Uterus (tissue), 4 donors: Measurements from ENCODE around the gene CACNA1C. TPM values are rescaled to one million over a fixed set of nuclear protein-coding genes. Genes with fewer than 3 reads are reported as not detected.

Experiments
- DNase-seq, 2 donors: peaks; one replicate each; pipeline ENCODE4 v3.0.0-alpha.2; 2019 to 2020
- H3K27ac ChIP-seq, 2 donors: fragments of 200-600 bp; sonication (generic); 1 replicate in 1 of 2; 2 replicates in 1 of 2; pipeline ENCODE4 v1.5.1; 2016 to 2018
- H3K27me3 ChIP-seq, 2 donors: fragments of 200-600 bp; sonication (generic); one replicate each; pipeline ENCODE4 v1.5.1; 2018 to 2019; ENCODE audit warnings: control low read depth in 1 of 2
- H3K36me3 ChIP-seq, 2 donors: fragments of 200-600 bp; sonication (generic); one replicate each; pipeline ENCODE4 v1.5.1; 2019; ENCODE audit warnings: control low read depth in 1 of 2
- H3K4me1 ChIP-seq, 2 donors: fragments of 200-600 bp; sonication (generic); one replicate each; pipeline ENCODE4 v1.5.1; 2018 to 2019; ENCODE audit warnings: control low read depth in 1 of 2
- H3K4me3 ChIP-seq, 2 donors: fragments of 200-600 bp; sonication (generic); 1 replicate in 1 of 2; 2 replicates in 1 of 2; pipeline ENCODE4 v1.5.1; 2018 to 2019; ENCODE audit warnings: mild to moderate bottlenecking in 1 of 2
- H3K9me3 ChIP-seq, 2 donors: fragments of 200-600 bp; sonication (generic); one replicate each; pipeline ENCODE4 v1.5.1; 2019; ENCODE audit warnings: control low read depth in 1 of 2
- POLR2A ChIP-seq, 2 donors: fragments of 450-650 bp; IDR thresholded peaks; one replicate each; pipeline ENCODE4 v1.6.1; 2016; ENCODE audit warnings: antibody characterized with exemption in 2 of 2, mild to moderate bottlenecking in 1 of 2, moderate library complexity in 1 of 2
- intact Hi-C: fragments of 100-400 bp; cut with DNase I; formaldehyde crosslinking; loops from one replicate; pipeline ENCODE4 v1.15.1; 2023; ENCODE audit warnings: low total_unique reads
- total RNA-seq, 4 donors: library from RNA; depleted of rRNA in 3 of 4; stranded (reverse); fragments of >200 nt in 3 of 4; gene quantifications; one replicate each; pipeline versions ENCODE4 v1.1.0 to v1.2.4, GENCODE V29; 2014 to 2023
- TF ChIP-seq, protein P1 (sequence below), 4 experiments: fragments of 200-600 bp in 2 of 4; fragments of 450-650 bp in 2 of 4; sonication (generic) in 2 of 4; IDR thresholded peaks; one replicate each; pipeline ENCODE4 v1.5.1; 2016 to 2019; ENCODE audit warnings: antibody characterized with exemption in 4 of 4, mild to moderate bottlenecking in 2 of 4, moderate library complexity in 1 of 4
- donor health status: DM: yes; HTN: yes; CAD: no.

Gene CACNA1C
- total RNA-seq, 4 donors from 2014 or later: 15.9 to 121 (median 32.1) TPM

DNA sequence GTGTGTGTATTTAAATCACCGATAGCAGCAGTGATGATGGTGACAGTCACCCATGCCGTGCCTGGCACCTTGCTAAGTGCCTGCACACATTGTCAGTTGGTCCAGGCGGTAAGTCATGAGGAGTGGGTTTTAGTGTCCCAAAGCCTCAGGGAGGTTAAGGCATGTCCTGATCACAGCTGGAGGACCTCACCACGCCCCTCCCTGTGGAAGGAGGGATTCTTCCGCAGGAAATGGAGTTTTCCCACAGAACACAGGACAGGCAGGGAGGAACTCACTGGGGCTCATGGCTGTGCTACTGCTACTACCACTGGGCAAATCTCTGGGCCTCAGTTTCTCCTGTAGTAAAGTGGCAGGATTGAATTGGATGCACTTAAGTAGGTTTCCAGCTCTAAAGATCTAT, 142.3 kb downstream of the CACNA1C start:
- Histone ChIP-seq H3K27me3 (no peaks in the 10 kb centered on the region), H3K4me3 (no peak overlapping the region), H3K27ac (peak overlapping the region in 1 of 2 donors; percentile 67), H3K36me3 (no peaks in the 10 kb centered on the region), H3K4me1 (peaks cover 0 to 4% of the 10 kb centered on the region in 2 donors), H3K9me3 (no peaks in the 10 kb centered on the region)
- intact Hi-C loops: no loop called here
- DNase-seq: no peak
- no peak for TF ChIP-seq POLR2A (IDR thresholded peaks at IDR 0.05)
- TF ChIP-seq, protein P1, sequence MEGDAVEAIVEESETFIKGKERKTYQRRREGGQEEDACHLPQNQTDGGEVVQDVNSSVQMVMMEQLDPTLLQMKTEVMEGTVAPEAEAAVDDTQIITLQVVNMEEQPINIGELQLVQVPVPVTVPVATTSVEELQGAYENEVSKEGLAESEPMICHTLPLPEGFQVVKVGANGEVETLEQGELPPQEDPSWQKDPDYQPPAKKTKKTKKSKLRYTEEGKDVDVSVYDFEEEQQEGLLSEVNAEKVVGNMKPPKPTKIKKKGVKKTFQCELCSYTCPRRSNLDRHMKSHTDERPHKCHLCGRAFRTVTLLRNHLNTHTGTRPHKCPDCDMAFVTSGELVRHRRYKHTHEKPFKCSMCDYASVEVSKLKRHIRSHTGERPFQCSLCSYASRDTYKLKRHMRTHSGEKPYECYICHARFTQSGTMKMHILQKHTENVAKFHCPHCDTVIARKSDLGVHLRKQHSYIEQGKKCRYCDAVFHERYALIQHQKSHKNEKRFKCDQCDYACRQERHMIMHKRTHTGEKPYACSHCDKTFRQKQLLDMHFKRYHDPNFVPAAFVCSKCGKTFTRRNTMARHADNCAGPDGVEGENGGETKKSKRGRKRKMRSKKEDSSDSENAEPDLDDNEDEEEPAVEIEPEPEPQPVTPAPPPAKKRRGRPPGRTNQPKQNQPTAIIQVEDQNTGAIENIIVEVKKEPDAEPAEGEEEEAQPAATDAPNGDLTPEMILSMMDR (IDR thresholded peaks at IDR 0.05): no peak

DNA sequence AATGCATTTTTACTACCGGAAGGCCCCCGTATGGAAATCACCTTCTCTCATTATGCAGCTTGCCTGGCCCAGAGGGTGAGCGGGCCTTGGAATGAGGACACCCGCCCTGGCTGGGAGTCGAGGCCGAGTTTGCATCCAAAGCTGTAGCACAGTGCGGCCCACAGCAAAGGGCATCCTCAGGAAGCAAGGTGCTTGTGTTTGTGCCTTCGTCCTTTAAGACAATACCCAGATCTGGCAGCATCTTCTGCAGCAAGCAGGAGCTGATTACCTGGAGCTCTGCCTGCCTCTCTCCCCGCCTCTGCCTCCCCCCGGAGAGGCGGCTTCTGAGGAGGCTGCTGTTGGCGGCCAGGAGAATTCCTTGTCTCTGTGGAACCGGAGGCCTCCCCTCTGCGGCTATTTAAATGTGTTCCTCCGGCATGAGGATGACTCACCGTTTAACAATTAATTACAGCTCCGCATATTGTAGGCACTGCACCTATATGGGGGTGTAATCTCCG, 145.3 kb downstream of the CACNA1C start:
- intact Hi-C loops: no loop called here
- Histone ChIP-seq H3K27me3 (no peaks in the 10 kb centered on the region), H3K4me3 (no peak overlapping the region), H3K9me3 (no peaks in the 10 kb centered on the region), H3K27ac (peak overlapping the region in 1 of 2 donors; percentile 67), H3K36me3 (no peaks in the 10 kb centered on the region), H3K4me1 (no peaks in the 10 kb centered on the region)
- TF ChIP-seq, protein P1 (IDR thresholded peaks at IDR 0.05): no peak
- TF ChIP-seq POLR2A (IDR thresholded peaks at IDR 0.05): no peak
- peak; percentile 56 to 60 for DNase-seq

DNA sequence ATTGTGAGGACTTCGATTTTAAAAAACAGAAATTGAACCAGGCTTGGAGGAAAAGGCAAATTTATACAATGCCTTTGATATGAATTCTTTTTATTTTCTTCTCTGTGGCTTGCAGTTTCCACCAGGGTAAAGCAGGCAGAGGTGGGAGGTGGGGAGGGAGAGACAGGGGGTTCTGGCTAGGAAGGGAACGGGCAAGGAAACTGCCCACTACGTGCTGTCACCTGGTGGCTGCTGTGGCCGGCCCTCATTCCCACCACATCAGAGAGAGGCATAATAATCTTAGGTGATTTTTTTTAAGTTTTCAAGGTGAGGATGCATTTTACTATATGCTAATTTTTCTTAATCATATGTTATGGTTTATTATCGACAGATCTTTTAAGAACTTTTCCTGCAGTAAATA, 145.8 kb downstream of the CACNA1C start:
- H3K9me3 ChIP-seq: no peaks in the 10 kb centered on the region
- no peaks in the 10 kb centered on the region for H3K4me1 ChIP-seq
- TF ChIP-seq POLR2A (IDR thresholded peaks at IDR 0.05): no peak
- TF ChIP-seq, protein P1 (IDR thresholded peaks at IDR 0.05): no peak

DNA sequence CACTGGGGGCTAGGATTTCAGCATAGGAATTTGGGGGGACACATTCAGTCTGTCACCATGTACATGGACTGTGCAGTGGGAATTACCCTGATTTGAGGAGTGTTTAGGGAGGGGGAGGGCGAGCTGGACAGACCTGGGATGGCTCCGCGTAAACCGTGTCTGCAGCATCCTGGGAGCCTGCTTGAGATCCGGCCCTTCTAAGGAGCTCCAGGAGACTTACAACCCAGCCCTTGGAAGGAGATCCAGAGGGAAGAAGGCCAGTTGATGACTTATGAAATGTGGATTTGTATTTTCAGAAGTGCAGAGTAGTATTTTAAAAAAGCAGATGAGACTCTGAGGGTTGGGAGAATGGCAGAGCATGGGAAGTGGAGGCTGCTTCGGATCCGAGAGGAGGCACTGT, 153.2 kb downstream of the CACNA1C start:
- TF ChIP-seq POLR2A (IDR thresholded peaks at IDR 0.05): no peak
- TF ChIP-seq, protein P1 (IDR thresholded peaks at IDR 0.05): no peak
- intact Hi-C loops: no loop called here
- H3K9me3 ChIP-seq: no peaks in the 10 kb centered on the region
- H3K4me3 ChIP-seq: no peak overlapping the region
- H3K4me1 ChIP-seq: no peaks in the 10 kb centered on the region
- no peaks in the 10 kb centered on the region for H3K27me3 ChIP-seq
- no peaks in the 10 kb centered on the region for H3K36me3 ChIP-seq
- no peak overlapping the region for H3K27ac ChIP-seq
- no peak for DNase-seq

More for the DNA sequence above, 145.8 kb downstream of the CACNA1C start:
- H3K4me3 ChIP-seq: no peak overlapping the region
- no peaks in the 10 kb centered on the region for H3K27me3 ChIP-seq
- no peak for DNase-seq
- no peaks in the 10 kb centered on the region for H3K36me3 ChIP-seq
- H3K27ac ChIP-seq: peak overlapping the region in 1 of 2 donors; percentile 67
- intact Hi-C loops: no loop called here

DNA sequence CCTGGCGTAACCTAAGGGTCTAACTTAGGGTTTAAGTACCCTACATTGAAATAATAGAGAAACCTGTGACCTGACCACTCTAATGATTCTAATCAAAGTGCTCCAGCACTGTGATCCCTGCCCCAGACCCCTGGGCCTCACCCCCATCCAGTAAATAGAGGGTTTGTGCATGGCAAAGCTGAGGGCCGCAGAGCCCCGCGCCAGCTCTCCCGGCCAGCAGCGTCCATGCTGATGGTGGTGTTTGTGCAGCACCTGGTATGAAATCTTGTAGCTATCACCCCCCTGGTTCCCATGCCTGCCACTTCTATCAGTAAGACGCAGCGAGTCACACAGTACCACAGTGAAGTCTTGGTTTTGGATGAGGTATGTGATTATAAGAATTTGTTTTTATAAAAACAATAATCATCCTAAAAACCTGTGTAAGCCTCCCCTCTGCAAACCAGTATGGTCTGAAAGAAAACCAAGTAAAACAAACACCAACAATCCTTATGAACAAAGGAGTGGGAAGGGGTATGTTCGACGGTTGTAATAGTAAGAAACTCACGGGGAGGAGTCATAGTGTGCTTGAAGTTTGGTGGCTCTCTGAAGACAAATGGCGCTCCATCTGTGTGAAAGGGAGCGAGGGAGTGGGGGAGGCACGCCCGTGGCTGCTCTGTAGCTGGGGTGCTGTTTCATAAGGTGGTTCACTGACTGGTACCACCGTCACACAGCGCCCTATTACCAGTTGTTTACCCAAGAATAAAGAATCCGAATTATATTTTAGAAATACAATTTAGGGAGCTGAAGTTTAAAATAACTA, 156.2 kb downstream of the CACNA1C start:
- DNase-seq: no peak
- H3K27me3 ChIP-seq: no peaks in the 10 kb centered on the region
- H3K9me3 ChIP-seq: no peaks in the 10 kb centered on the region
- TF ChIP-seq, protein P1 (IDR thresholded peaks at IDR 0.05): no peak
- TF ChIP-seq POLR2A (IDR thresholded peaks at IDR 0.05): no peak
- intact Hi-C loops: no loop called here
- peak overlapping the region in 1 of 2 donors; percentile 10 for H3K27ac ChIP-seq
- H3K4me3 ChIP-seq: no peak overlapping the region
- H3K4me1 ChIP-seq: peaks cover 0 to 9% of the 10 kb centered on the region in 2 donors
- no peaks in the 10 kb centered on the region for H3K36me3 ChIP-seq
